Measurements from ENCODE around the gene FAM83B.

DNA sequence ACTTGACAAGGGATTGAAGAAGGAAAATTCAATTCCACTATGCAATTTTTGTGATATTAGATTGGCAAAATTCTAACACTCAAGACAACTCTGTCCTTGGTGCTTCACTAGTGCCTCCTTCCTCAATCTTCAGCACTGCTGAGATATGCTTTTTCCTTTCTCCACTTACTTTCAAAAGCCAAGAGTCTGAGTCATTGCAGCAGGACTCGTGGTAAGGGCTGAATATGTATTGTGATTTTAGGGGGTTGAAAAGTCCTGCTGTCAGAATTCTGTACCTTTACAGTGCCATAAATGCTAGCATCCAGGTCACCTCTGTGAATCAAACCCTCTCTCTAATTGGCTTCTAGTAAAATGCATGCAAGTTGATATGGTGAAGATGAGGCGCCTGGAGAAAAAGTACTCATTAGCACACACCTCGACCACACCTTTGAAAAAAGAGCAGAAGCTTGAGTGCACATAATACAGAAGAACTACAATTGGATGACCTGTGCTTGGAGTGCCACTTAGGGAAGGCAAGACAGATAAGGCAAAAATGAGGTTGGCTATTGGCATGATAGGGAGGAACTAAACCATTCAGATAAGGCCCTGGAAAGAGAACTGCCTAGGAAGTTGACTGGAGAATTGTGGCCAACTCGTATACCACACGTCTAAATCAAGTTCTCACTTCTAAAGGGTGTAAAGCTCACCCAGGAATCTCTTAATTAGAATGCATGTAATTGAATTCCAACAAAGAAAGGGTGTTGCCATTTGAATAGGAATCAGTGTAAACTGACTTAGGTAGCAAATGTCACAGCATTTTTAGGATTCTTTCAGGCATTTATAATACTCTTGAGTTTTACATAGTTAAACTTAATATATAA lies 43.6 kb upstream of the FAM83B start:
- TF ChIP-seq POLR2A (IDR thresholded peaks at IDR 0.05), result no peak
- TF ChIP-seq, protein P1, sequence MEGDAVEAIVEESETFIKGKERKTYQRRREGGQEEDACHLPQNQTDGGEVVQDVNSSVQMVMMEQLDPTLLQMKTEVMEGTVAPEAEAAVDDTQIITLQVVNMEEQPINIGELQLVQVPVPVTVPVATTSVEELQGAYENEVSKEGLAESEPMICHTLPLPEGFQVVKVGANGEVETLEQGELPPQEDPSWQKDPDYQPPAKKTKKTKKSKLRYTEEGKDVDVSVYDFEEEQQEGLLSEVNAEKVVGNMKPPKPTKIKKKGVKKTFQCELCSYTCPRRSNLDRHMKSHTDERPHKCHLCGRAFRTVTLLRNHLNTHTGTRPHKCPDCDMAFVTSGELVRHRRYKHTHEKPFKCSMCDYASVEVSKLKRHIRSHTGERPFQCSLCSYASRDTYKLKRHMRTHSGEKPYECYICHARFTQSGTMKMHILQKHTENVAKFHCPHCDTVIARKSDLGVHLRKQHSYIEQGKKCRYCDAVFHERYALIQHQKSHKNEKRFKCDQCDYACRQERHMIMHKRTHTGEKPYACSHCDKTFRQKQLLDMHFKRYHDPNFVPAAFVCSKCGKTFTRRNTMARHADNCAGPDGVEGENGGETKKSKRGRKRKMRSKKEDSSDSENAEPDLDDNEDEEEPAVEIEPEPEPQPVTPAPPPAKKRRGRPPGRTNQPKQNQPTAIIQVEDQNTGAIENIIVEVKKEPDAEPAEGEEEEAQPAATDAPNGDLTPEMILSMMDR (IDR thresholded peaks at IDR 0.05), result no peak
